ENCODE results near the gene CACNA2D3. TPM values are rescaled to one million over a fixed set of nuclear protein-coding genes. Genes with fewer than 3 reads are reported as not detected.

CACNA2D3 gene
- polyA plus RNA-seq, 2 of the 4 experiments (the other 2 are of a cell fraction), result 0.04 to 0.05 TPM

Other genes with a start within 250 kb of the CACNA2D3 start
- 18.0 and 19.4 TPM in 2 replicates for gene ACTR8, start 240.4 kb upstream of the CACNA2D3 start, polyA plus RNA-seq (2011; rRNA removed)
- gene ACTR8, start 240.4 kb upstream of the CACNA2D3 start, polyA plus RNA-seq (2017; fragmentation: RNase III; extraction: RNeasy Plus Mini Kit Qiagen cat#74134 plus additional on column Dnase treatment), result 12.5 to 14.1 TPM (median 12.8 TPM) in 3 replicates
- 46.6 and 54.3 TPM in 2 replicates for gene SELENOK, start 230.7 kb upstream of the CACNA2D3 start, polyA plus RNA-seq (2011; rRNA removed)
- 43.2 to 44.3 TPM (median 43.2 TPM) in 3 replicates for gene SELENOK, start 230.7 kb upstream of the CACNA2D3 start, polyA plus RNA-seq (2017; fragmentation: RNase III; extraction: RNeasy Plus Mini Kit Qiagen cat#74134 plus additional on column Dnase treatment)

Data from A549 (cell line).